SK-N-SH treated with all-trans-retinoic acid at 6 μM for 48 hours (cell line): Measurements from ENCODE around the gene AMFR.

Experiments
- PPARA ChIP-seq: fragments of 250-450 bp; sonication (Bioruptor Pico); IDR thresholded peaks from 2 replicates; pipeline ENCODE4 v1.5.0; 2020; ENCODE audit warnings: mild to moderate bottlenecking, borderline replicate concordance
- TCF4 ChIP-seq: fragments of 250-450 bp; sonication (Bioruptor Pico); IDR thresholded peaks from 2 replicates; pipeline ENCODE4 v1.8.0; 2021; ENCODE audit warnings: mild to moderate bottlenecking, moderate library complexity, borderline replicate concordance
- ZFP3 ChIP-seq: fragments of 250-450 bp; sonication (Bioruptor Pico); IDR thresholded peaks from 2 replicates; pipeline ENCODE4 v1.5.0; 2020; ENCODE audit warnings: mild to moderate bottlenecking, moderate library complexity
- ZFP30 ChIP-seq: fragments of 450-650 bp; formaldehyde crosslinking; IDR thresholded peaks from 2 replicates; pipeline ENCODE4 v1.5.0; 2022; ENCODE audit warnings: mild to moderate bottlenecking, moderate library complexity
- ZNF565 ChIP-seq: fragments of 450-650 bp; formaldehyde crosslinking; conservative IDR thresholded peaks from 2 replicates; pipeline ENCODE4 v1.5.0; 2020; ENCODE audit warnings: low read depth, mild to moderate bottlenecking, moderate library complexity
- ZNF8 ChIP-seq: fragments of 450-650 bp; formaldehyde crosslinking; IDR thresholded peaks from 2 replicates; pipeline ENCODE4 v1.5.0; 2020; ENCODE audit warnings: mild to moderate bottlenecking, moderate library complexity
- TF ChIP-seq, protein P1 (sequence below): fragments of 250-450 bp; sonication (Bioruptor Pico); IDR thresholded peaks from 2 replicates; pipeline ENCODE4 v1.5.1; 2020; ENCODE audit warnings: low read depth, mild to moderate bottlenecking, moderate library complexity

GRCh38 chr16:56332464-56333079 lies 92.8 kb downstream of the AMFR start:
- TF ChIP-seq, protein P1, sequence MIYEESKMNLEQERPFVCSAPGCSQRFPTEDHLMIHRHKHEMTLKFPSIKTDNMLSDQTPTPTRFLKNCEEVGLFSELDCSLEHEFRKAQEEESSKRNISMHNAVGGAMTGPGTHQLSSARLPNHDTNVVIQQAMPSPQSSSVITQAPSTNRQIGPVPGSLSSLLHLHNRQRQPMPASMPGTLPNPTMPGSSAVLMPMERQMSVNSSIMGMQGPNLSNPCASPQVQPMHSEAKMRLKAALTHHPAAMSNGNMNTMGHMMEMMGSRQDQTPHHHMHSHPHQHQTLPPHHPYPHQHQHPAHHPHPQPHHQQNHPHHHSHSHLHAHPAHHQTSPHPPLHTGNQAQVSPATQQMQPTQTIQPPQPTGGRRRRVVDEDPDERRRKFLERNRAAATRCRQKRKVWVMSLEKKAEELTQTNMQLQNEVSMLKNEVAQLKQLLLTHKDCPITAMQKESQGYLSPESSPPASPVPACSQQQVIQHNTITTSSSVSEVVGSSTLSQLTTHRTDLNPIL (CRISPR knock-in tag) = no peak
- TF ChIP-seq ZFP30 (CRISPR knock-in tag) (no peak), ZFP3 (no peak), TCF4 (no peak), ZNF8 (no peak), ZNF565 (CRISPR knock-in tag) (no peak), PPARA (CRISPR knock-in tag) (no peak)
